Ectodermal cell (in vitro differentiated cells): ENCODE results near the gene SPOCD1.
A peak's percentile ranks its signal among the peaks of the same experiment; 100 is the strongest.

Experiments used
- H3K27ac ChIP-seq: 2 replicates; pipeline ENCODE4 v1.7.0; 2013; ENCODE audit warnings: mild to moderate bottlenecking, low read depth, low read length; ENCODE audit not compliant: insufficient read depth, poor library complexity, severe bottlenecking
- H3K27me3 ChIP-seq: 2 replicates; pipeline ENCODE4 v1.7.0; 2013; ENCODE audit warnings: mild to moderate bottlenecking, low read length; ENCODE audit not compliant: insufficient read depth, control insufficient read depth, poor library complexity, severe bottlenecking
- H3K36me3 ChIP-seq: one replicate; pipeline ENCODE4 v1.7.0; 2013; ENCODE audit warnings: low read length; ENCODE audit not compliant: control insufficient read depth, insufficient read depth
- H3K4me1 ChIP-seq: one replicate; pipeline ENCODE4 v1.7.0; 2013; ENCODE audit warnings: low read length; ENCODE audit not compliant: control insufficient read depth, insufficient read depth
- H3K4me3 ChIP-seq: 2 replicates; pipeline ENCODE4 v1.7.0; 2013; ENCODE audit warnings: low read depth, low read length, control low read depth; ENCODE audit not compliant: insufficient read depth
- H3K9me3 ChIP-seq: 2 replicates; pipeline ENCODE4 v1.7.0; 2013; ENCODE audit warnings: mild to moderate bottlenecking, low read length, moderate library complexity; ENCODE audit not compliant: control insufficient read depth
- WGBS, 2 experiments: methylation state at CpG; one replicate each; pipeline ENCODE4 v1.1.7; 2013; ENCODE audit warnings: missing lambda C conversion rate in 2 of 2; 5-methylcytosine and 5-hydroxymethylcytosine counted together

SPOCD1 gene

GRCh38 chr1:31789259-31790065 lies 26.4 kb downstream of the SPOCD1 start:
- WGBS, 2 experiments = 20 to 22% methylated on average over 24 to 26 of the region's 26 CpGs
- H3K4me3 ChIP-seq = peak overlapping the region; percentile 83
- peak overlapping the region; percentile 84 for H3K27ac ChIP-seq

GRCh38 chr1:31788825-31789256 lies 27.0 kb downstream of the SPOCD1 start:
- 0% methylated on average over 22 of the region's 22 CpGs for WGBS, 2 experiments
- H3K9me3 ChIP-seq = no peaks in the 10 kb centered on the region
- H3K4me1 ChIP-seq = peaks cover 10% of the 10 kb centered on the region
- no peaks in the 10 kb centered on the region for H3K27me3 ChIP-seq
- no peaks in the 10 kb centered on the region for H3K36me3 ChIP-seq
- peak overlapping the region; percentile 83 for H3K4me3 ChIP-seq
- peak overlapping the region; percentile 84 for H3K27ac ChIP-seq

More at GRCh38 chr1:31789259-31790065, 26.4 kb downstream of the SPOCD1 start:
- Histone ChIP-seq H3K4me1 (peaks cover 10% of the 10 kb centered on the region), H3K27me3 (no peaks in the 10 kb centered on the region), H3K36me3 (no peaks in the 10 kb centered on the region), H3K9me3 (no peaks in the 10 kb centered on the region)

- WGBS, 2 experiments = 6% methylated on average over 39 of the region's 39 CpGs
- H3K27me3 ChIP-seq = no peaks in the 10 kb centered on the region
- H3K4me1 ChIP-seq = peaks cover 11% of the 10 kb centered on the region
- peak overlapping the region; percentile 84 for H3K27ac ChIP-seq
- H3K9me3 ChIP-seq = no peaks in the 10 kb centered on the region
- H3K4me3 ChIP-seq = peak overlapping the region; percentile 83
- H3K36me3 ChIP-seq = no peaks in the 10 kb centered on the region
These were observed 27.5 kb downstream of the SPOCD1 start for GRCh38 chr1:31788138-31788824.

GRCh38 chr1:31787786-31788137 lies 28.1 kb downstream of the SPOCD1 start:
- Histone ChIP-seq H3K4me1 (peaks cover 16% of the 10 kb centered on the region), H3K27ac (no peak overlapping the region), H3K27me3 (no peaks in the 10 kb centered on the region), H3K9me3 (no peaks in the 10 kb centered on the region), H3K36me3 (no peaks in the 10 kb centered on the region), H3K4me3 (peak overlapping the region; percentile 83)
- 50 to 65% methylated on average over 1 of the region's 1 CpG for WGBS, 2 experiments

- 93 to 96% methylated on average over 3 of the region's 3 CpGs for WGBS, 2 experiments
- no peaks in the 10 kb centered on the region for H3K36me3 ChIP-seq
- peaks cover 21% of the 10 kb centered on the region for H3K4me1 ChIP-seq
These were observed 28.6 kb downstream of the SPOCD1 start for GRCh38 chr1:31787261-31787660.

GRCh38 chr1:31786366-31787060 lies 29.3 kb downstream of the SPOCD1 start:
- WGBS, 2 experiments = 92 to 93% methylated on average over 16 of the region's 16 CpGs
- peaks cover 29% of the 10 kb centered on the region for H3K4me1 ChIP-seq

More at GRCh38 chr1:31787261-31787660, 28.6 kb downstream of the SPOCD1 start:
- H3K9me3 ChIP-seq = no peaks in the 10 kb centered on the region
- H3K27ac ChIP-seq = no peak overlapping the region
- H3K4me3 ChIP-seq = no peak overlapping the region
- no peaks in the 10 kb centered on the region for H3K27me3 ChIP-seq

GRCh38 chr1:31785947-31786290 lies 29.9 kb downstream of the SPOCD1 start:
- peaks cover 34% of the 10 kb centered on the region for H3K4me1 ChIP-seq

More at GRCh38 chr1:31786366-31787060, 29.3 kb downstream of the SPOCD1 start:
- no peaks in the 10 kb centered on the region for H3K36me3 ChIP-seq
- H3K4me3 ChIP-seq = no peak overlapping the region
- no peaks in the 10 kb centered on the region for H3K9me3 ChIP-seq
- H3K27me3 ChIP-seq = no peaks in the 10 kb centered on the region
- no peak overlapping the region for H3K27ac ChIP-seq

GRCh38 chr1:31785020-31785946 lies 30.5 kb downstream of the SPOCD1 start:
- Histone ChIP-seq H3K4me3 (no peak overlapping the region), H3K27me3 (no peaks in the 10 kb centered on the region), H3K36me3 (no peaks in the 10 kb centered on the region), H3K9me3 (no peaks in the 10 kb centered on the region), H3K27ac (no peak overlapping the region), H3K4me1 (peaks cover 35% of the 10 kb centered on the region)
- 90 to 92% methylated on average over 20 of the region's 20 CpGs for WGBS, 2 experiments

More at GRCh38 chr1:31785947-31786290, 29.9 kb downstream of the SPOCD1 start:
- Histone ChIP-seq H3K4me3 (no peak overlapping the region), H3K9me3 (no peaks in the 10 kb centered on the region), H3K36me3 (no peaks in the 10 kb centered on the region), H3K27ac (no peak overlapping the region), H3K27me3 (no peaks in the 10 kb centered on the region)
- 81 to 88% methylated on average over 3 of the region's 3 CpGs for WGBS, 2 experiments

GRCh38 chr1:31784356-31785019 lies 31.3 kb downstream of the SPOCD1 start:
- peaks cover 35% of the 10 kb centered on the region for H3K4me1 ChIP-seq
- H3K27me3 ChIP-seq = no peaks in the 10 kb centered on the region
- H3K4me3 ChIP-seq = no peak overlapping the region
- no peaks in the 10 kb centered on the region for H3K36me3 ChIP-seq
- WGBS, 2 experiments = 87 to 88% methylated on average over 4 of the region's 4 CpGs
- H3K27ac ChIP-seq = no peak overlapping the region
- no peaks in the 10 kb centered on the region for H3K9me3 ChIP-seq
